Stimulated activated effector memory CD8-positive, alpha-beta T cell treated with anti-CD3 and anti-CD28 coated beads, Interleukin-12 subunit alpha, Interleukin-12 subunit beta, amount 100 ng/mL, for 72 hours (primary cell): ENCODE data around the gene PRDM11.

Experiments used
- ATAC-seq: fragments of 150-1000 bp; cut with Tn5 transposase; 2 replicates; pipeline ENCODE4 v1.10.0; 2021
- DNase-seq, 2 donors: peaks; one replicate each; pipeline ENCODE4 v3.0.0; 2021 to 2022; ENCODE audit warnings: low spot score in 2 of 2
- H3K27ac Mint-ChIP-seq: one replicate; pipeline ENCODE4 v1.8.0; 2022; ENCODE audit warnings: mild to moderate bottlenecking, mixed read lengths
- H3K36me3 Mint-ChIP-seq: one replicate; pipeline ENCODE4 v1.8.0; 2022; ENCODE audit warnings: mild to moderate bottlenecking, mixed read lengths
- H3K4me1 Mint-ChIP-seq: one replicate; pipeline ENCODE4 v1.8.0; 2022; ENCODE audit warnings: mixed read lengths
- H3K4me3 Mint-ChIP-seq: one replicate; pipeline ENCODE4 v1.8.0; 2022; ENCODE audit warnings: mild to moderate bottlenecking, mixed read lengths
- H3K9me3 Mint-ChIP-seq: one replicate; pipeline ENCODE4 v1.8.0; 2022; ENCODE audit warnings: mixed read lengths

PRDM11 gene

GRCh38 chr11:45149483-45150056 is 3.1 kb downstream of the PRDM11 start:
- ATAC-seq (no peak), DNase-seq (peak in 1 of 2 donors; percentile 46)
- Mint-ChIP-seq H3K36me3 (no peaks in the 10 kb centered on the region), H3K4me3 (no peak overlapping the region), H3K4me1 (peaks cover 62% of the 10 kb centered on the region), H3K27ac (peak overlapping the region; percentile 7), H3K9me3 (no peaks in the 10 kb centered on the region)

- Mint-ChIP-seq H3K27ac (no peak overlapping the region), H3K4me1 (peaks cover 65% of the 10 kb centered on the region), H3K36me3 (no peaks in the 10 kb centered on the region), H3K9me3 (no peaks in the 10 kb centered on the region), H3K4me3 (no peak overlapping the region)
- no peak for ATAC-seq
- peak in 1 of 2 donors; percentile 28 for DNase-seq
These were observed 3.9 kb downstream of the PRDM11 start for GRCh38 chr11:45150301-45150700.

GRCh38 chr11:45150943-45151342 is 4.5 kb downstream of the PRDM11 start:
- ATAC-seq: no peak
- no peaks in the 10 kb centered on the region for H3K36me3 Mint-ChIP-seq
- no peak overlapping the region for H3K4me3 Mint-ChIP-seq
- no peaks in the 10 kb centered on the region for H3K9me3 Mint-ChIP-seq
- H3K27ac Mint-ChIP-seq: no peak overlapping the region
- DNase-seq: peak in 1 of 2 donors; percentile 35
- peaks cover 61% of the 10 kb centered on the region for H3K4me1 Mint-ChIP-seq

DNA sequence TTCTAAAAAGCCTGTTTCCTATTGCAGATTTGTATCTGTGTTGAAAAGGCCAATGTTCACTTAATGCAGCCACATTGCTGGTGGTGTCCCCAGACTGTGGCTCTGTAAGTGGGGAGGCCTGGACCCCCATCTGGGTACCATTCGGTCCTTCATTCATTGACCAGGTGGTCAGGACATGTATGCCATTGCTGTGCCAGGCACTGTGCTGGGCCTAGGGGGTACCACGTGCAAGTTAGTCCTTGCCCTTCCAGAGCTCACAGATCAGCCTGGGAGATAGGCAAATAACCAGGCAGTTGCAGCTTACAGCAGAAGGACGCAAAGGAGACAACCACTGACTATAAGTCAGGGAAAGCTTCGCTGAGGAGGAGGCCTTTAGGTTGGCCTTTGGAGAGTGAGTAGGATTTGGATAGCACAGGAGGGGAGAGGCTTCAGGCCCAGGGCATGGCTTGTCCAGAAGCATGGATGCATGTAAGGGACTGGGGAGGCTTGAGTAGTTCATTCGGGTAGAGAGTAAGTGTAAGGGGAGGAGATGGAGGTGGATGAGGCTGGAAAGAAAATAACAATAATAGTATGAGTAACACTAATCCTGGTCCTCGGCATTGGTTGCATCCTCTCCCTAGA is 5.0 kb downstream of the PRDM11 start:
- H3K27ac Mint-ChIP-seq: no peak overlapping the region
- peaks cover 59% of the 10 kb centered on the region for H3K4me1 Mint-ChIP-seq
- ATAC-seq: no peak
- H3K36me3 Mint-ChIP-seq: no peaks in the 10 kb centered on the region
- H3K9me3 Mint-ChIP-seq: no peaks in the 10 kb centered on the region
- DNase-seq: no peak
- no peak overlapping the region for H3K4me3 Mint-ChIP-seq

DNA sequence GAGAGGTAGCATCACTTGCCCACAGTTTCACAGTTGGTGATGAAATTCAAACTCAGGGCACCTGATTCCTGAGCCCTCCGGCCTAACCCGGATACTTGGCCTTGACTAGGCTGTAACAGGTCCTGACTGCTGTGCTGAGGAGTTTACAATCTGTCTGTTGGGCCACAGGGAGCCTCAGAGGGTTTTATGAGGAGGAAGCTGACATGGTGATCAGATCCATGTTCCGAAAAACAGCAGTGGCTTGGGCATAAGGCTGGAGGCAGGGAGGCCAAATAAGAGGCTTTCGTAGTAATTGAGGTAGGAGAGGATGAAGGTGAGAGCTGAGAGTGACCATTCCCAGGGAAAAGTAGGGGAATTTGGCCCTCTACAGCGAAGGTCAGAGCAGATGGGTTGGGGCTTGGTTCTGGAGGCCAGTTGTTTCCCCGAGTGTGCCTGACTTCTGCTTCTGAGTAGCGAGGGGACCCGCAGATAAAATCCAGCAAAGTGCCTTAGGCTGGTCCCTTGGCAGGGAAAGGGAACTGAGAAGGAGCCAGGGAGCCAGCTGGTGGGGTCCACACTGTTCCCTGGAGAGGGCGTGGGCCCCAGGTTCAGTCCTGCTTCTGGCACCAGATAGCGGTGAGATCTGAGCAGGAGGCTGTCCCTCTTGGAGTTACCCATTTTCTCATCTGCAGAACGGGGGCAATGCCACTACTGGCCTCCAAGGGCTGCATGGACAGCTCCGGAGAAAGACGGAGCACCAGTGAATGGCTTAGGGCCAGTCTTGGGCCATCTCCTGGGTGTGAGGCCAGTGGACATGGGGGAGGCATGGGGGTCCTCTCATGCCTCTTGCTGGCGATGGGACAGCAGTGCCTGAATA is 6.5 kb downstream of the PRDM11 start:
- Mint-ChIP-seq H3K9me3 (no peaks in the 10 kb centered on the region), H3K36me3 (no peaks in the 10 kb centered on the region), H3K4me3 (no peak overlapping the region), H3K4me1 (peaks cover 64% of the 10 kb centered on the region), H3K27ac (peak overlapping the region; percentile 70)
- DNase-seq: no peak
- ATAC-seq: no peak

DNA sequence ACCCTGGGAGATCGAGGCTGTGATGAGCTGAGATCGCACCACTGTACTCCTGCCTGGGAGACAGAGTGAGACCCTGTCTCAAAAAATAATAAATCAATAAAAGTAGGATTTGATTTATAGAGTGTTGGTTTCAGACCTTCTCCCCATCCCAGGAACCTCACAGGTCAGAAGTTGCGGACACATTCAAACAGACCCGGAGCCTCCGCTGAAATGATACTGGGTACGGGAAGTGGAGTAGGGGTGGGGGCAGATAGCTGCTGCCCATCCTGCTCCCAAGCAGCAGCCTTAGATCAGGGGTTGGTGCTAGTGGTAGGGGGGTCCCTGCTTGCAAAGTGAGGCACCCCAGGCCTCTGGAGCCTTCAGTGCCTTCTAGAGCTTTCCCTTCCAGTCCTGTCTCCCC is 7.8 kb downstream of the PRDM11 start:
- ATAC-seq: no peak
- Mint-ChIP-seq H3K4me3 (no peak overlapping the region), H3K27ac (peak overlapping the region; percentile 70), H3K9me3 (no peaks in the 10 kb centered on the region), H3K36me3 (no peaks in the 10 kb centered on the region), H3K4me1 (peaks cover 60% of the 10 kb centered on the region)
- no peak for DNase-seq

DNA sequence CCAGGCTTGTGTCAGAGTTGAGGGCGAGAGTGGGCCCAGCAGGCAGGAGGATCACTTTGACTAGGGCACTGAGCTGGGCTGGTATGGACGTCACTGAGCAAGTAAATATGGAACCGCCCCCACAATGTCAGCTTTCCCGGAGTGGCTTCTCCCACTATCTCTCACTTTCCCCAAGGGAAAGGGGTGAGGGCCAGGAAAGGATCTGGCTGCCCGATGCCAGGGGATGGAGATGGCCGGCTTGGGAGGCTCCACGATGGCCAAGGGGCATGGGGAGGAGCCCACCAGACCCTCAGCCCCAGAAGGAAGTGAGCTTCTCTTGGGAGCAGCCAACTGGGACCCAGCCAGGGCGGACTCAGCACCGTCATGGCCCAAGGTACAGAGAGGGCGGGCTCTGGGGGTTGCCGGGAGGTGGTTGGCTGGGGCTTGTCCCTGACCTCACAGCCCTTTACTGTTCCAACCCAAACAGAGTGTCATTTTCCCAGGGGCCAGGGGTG is 8.7 kb downstream of the PRDM11 start:
- Mint-ChIP-seq H3K27ac (peak overlapping the region; percentile 70), H3K36me3 (no peaks in the 10 kb centered on the region), H3K4me3 (no peak overlapping the region), H3K9me3 (no peaks in the 10 kb centered on the region), H3K4me1 (peaks cover 60% of the 10 kb centered on the region)
- DNase-seq (no peak), ATAC-seq (no peak)

DNA sequence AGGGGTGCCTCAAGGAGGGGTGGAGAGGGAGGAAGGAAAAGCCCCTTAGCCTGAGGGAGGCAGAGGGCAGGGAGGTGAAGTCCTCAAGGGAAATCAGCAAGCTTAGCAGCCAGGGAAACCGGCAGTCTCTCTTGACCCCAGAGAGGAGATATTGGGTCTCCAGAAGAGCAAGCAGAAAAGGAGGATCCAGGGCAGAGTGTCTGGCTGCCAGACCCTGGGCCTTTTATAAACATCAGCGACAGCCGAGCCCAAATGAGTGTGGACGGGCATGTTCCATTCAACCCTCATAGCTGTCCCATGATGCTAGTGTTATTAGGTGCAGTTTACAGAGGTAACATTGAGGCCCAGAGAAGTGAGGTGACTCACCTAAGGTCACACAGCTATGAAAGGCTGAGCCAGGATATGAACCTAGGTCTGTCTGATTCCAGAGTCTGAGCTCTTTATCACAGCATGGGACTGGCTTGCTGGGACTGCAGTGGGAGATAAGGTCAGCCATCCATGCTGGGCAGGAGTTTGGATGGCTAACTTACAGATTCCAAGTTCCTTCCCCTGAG is 9.3 kb downstream of the PRDM11 start:
- ATAC-seq (no peak), DNase-seq (no peak)
- Mint-ChIP-seq H3K4me3 (no peak overlapping the region), H3K9me3 (no peaks in the 10 kb centered on the region), H3K4me1 (peaks cover 54% of the 10 kb centered on the region), H3K27ac (no peak overlapping the region), H3K36me3 (no peaks in the 10 kb centered on the region)

- Mint-ChIP-seq H3K4me3 (no peak overlapping the region), H3K4me1 (peaks cover 52% of the 10 kb centered on the region), H3K36me3 (no peaks in the 10 kb centered on the region), H3K27ac (peak overlapping the region; percentile 7), H3K9me3 (no peaks in the 10 kb centered on the region)
- DNase-seq: no peak
- no peak for ATAC-seq
These were observed 9.8 kb downstream of the PRDM11 start for GRCh38 chr11:45156201-45156600.

DNA sequence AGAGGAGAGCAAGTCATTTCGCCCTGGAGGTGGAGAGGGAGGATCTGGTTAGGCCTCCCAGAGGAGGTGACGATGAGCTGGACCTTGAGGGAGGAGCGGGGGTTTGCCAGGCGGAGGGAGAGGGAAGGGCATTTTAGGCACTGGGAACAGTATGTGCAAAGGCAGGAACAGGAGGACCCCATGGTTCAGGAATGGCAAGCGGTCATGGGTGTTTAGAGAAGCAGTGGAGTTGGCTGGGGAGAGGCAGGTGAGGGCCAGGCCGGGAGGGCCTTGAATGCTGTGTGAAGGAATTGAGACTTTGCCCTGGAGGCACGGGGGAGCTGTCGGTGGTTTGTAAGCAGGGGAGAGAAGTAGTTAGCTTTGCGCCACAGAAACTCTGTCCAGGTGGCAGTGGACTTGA is 10.3 kb downstream of the PRDM11 start:
- Mint-ChIP-seq H3K4me1 (peaks cover 47% of the 10 kb centered on the region), H3K36me3 (no peaks in the 10 kb centered on the region), H3K9me3 (no peaks in the 10 kb centered on the region), H3K4me3 (no peak overlapping the region), H3K27ac (peak overlapping the region; percentile 7)
- DNase-seq (no peak), ATAC-seq (no peak)

- Mint-ChIP-seq H3K4me1 (peaks cover 50% of the 10 kb centered on the region), H3K9me3 (no peaks in the 10 kb centered on the region), H3K4me3 (no peak overlapping the region), H3K27ac (no peak overlapping the region), H3K36me3 (no peaks in the 10 kb centered on the region)
- peak; percentile 5 for ATAC-seq
- no peak for DNase-seq
These were observed 11.1 kb downstream of the PRDM11 start for GRCh38 chr11:45157247-45158209.

GRCh38 chr11:45158210-45158731 is 11.8 kb downstream of the PRDM11 start:
- peak; percentile 11 for ATAC-seq
- peaks cover 52% of the 10 kb centered on the region for H3K4me1 Mint-ChIP-seq
- H3K27ac Mint-ChIP-seq: no peak overlapping the region

DNA sequence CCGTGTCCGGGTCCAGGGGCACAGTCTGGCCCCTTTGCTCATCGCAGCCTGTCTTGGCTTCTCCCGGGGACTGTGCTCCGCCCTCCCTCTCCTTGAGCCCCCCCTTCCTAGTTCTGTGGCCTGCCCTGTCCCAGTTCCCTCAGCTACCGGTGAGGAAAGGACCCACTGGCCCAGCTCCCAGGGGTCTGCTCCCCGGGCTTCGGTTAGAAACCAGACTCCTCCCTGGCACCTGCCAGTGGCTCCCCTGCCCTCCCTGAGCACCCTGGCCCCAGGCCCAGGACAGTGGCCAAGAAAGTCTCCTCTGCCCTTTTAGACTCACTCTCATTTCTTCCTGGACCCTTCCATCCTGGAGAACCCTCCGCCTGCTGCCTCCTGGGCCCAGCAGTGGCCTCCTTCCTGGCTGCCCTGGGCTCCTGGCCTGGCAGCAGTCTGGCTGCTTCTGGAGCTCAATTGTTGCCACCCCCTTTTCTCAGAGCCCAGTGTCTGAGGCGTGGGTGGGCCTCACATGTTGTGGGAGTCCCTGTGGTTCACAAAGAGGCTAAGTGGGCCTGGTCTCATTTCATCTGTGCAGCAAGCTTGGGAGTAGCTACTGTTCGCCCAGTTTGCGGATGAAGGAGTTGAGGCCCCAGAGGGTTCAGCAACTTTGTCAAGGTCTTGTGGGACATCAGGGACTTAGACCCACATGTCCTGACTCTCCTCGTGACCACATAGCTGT is 12.6 kb downstream of the PRDM11 start:
- no peak overlapping the region for H3K27ac Mint-ChIP-seq

More at GRCh38 chr11:45158210-45158731, 11.8 kb downstream of the PRDM11 start:
- no peaks in the 10 kb centered on the region for H3K9me3 Mint-ChIP-seq
- H3K4me3 Mint-ChIP-seq: no peak overlapping the region
- no peaks in the 10 kb centered on the region for H3K36me3 Mint-ChIP-seq
- DNase-seq: no peak

More for the DNA sequence above, 12.6 kb downstream of the PRDM11 start:
- Mint-ChIP-seq H3K9me3 (no peaks in the 10 kb centered on the region), H3K36me3 (no peaks in the 10 kb centered on the region), H3K4me3 (no peak overlapping the region), H3K4me1 (peaks cover 57% of the 10 kb centered on the region)
- DNase-seq (no peak), ATAC-seq (no peak)
